GM19193 (cell line): ENCODE measurements around the gene NAB1.

Experiments
- POLR2A ChIP-seq: IDR thresholded peaks from 4 replicates; pipeline ENCODE4 v1.6.1; 2011; ENCODE audit not compliant: insufficient read depth, insufficient read length; ENCODE audit errors: extremely low read depth

The NAB1 gene, protein sequence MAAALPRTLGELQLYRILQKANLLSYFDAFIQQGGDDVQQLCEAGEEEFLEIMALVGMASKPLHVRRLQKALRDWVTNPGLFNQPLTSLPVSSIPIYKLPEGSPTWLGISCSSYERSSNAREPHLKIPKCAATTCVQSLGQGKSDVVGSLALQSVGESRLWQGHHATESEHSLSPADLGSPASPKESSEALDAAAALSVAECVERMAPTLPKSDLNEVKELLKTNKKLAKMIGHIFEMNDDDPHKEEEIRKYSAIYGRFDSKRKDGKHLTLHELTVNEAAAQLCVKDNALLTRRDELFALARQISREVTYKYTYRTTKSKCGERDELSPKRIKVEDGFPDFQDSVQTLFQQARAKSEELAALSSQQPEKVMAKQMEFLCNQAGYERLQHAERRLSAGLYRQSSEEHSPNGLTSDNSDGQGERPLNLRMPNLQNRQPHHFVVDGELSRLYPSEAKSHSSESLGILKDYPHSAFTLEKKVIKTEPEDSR

DNA sequence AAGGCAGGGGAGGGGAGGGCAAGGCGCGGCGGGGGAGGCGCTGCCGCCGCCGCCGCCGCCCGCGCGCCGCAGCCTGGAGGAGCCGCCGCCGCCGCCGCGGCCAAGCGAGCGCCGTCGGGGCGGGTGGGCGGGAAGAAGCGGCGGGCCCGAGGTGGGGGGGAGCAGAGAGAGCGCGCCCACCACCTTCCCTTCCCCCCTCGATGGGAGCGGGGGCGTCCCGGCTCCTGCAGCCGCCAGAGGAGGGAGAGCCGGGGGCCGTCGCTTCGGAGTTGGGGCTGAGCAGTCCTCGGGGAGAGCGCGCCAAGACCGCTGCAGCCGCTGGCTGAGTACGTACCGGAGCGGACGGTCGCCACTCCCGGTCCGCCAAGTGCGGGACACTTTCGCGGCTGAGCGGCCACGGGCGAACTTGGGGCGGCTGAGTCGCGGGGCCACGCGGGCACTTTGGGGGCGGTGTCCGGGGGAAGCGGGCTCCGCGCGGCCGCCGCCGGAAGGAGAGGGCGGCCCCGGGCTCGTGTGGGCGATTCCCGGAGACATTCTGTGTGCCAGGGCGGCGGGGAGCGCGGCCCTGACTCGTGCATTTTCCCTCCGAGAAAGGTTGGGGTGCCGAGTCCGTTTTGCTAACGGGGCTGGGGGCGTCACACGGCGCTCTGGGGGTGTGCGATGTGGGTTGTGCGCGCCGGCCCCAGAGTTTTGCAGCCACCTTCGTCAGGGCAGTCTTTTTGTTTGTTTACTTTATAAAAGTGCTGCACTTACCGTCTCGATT, at the start of gene NAB1:
NAB1 (plus strand) TSS at position 49 of the 763 bp plus-strand sequence. CDS start 10,094 bp downstream, outside the sequence.
- peak; percentile 50 for TF ChIP-seq POLR2A

DNA sequence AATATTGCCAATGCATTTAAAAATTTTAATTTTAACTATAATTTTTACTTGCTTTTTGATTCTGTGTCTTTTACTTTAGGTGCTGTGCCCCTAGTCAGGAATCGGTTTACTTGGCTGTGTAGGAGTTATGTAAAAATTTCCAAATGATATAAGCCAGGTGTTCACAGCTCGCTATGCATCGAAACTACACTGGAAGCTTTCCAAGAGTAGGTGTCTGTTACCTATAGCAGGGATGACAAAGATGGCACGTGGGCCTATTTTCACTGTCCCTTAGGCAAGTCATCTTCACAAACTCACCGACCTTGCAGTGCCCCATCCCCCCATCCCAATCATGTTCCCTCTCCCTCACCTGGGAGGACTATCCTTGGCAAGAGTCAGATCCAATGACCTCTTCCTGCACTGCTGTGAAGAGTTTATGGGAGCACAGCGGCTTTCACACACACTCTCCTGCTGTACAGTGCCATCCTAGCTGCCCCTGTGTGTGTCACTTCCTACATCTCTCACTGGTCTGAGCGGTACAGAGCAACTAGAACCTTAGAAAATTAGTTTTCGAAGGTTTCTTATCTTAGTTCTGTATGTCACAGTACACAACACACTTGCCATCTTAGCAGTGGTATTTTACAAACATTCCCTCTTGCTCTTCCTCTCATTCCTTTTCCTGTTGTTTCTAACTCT, 49.2 kb upstream of the NAB1 start:
- TF ChIP-seq POLR2A: no peak

DNA sequence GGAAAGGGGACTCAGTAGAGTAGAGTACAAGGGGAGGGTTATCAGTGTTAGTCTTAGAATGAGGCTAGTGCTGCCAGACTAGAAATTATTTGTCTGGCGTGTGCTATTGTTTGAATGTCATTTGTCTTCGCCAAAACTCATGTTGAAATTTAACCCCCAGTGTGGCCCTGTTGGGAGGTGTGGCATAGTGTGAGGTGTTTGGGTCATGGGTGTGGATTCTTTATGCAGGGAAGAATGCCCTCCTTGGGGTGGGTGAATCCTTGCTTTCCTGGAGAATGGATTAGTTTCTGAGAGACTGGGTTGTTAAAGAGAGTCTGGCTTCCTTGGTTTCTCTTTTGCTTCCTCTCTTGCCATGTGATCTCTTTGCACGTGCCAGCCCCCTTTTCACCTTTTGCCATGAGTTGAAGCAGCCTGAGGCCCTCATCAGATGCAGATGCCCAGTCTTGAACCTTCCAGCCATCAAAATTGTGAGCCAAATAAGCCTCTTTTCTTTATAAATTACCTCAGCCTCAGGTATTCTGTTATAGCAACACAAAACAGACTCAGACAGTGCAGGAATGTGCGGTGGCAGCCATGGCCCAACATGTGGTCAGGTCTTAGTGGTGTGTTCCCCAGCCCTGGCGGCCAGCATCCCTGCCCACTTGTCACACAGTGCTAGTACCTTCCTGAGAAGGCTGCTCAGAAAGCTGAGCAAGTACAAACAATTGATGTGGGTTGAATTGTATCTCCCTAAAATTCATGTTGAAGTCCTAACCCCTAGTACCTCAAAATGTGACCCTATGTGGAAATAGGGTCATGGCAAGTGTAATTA, 48.4 kb upstream of the NAB1 start:
- TF ChIP-seq POLR2A: no peak

DNA sequence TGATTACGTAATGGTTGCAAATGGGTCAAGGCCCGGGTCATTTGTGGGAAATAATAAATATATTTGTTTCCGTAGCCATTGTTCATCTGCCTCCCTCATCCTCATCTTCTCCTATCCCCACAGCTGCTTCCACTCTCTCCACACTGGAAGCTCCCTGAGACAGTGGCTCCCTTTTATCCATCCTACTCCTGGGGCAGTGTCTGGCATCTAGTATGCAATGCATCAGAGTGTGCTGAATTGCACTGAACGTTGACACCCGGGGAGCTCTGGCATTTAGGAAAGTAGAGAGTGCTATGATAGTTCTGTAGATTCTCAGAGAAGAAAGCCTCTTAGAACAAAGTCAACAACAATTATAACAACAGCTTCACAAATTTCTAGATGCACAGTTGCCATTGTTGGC, 45.5 kb upstream of the NAB1 start:
- TF ChIP-seq POLR2A: no peak

DNA sequence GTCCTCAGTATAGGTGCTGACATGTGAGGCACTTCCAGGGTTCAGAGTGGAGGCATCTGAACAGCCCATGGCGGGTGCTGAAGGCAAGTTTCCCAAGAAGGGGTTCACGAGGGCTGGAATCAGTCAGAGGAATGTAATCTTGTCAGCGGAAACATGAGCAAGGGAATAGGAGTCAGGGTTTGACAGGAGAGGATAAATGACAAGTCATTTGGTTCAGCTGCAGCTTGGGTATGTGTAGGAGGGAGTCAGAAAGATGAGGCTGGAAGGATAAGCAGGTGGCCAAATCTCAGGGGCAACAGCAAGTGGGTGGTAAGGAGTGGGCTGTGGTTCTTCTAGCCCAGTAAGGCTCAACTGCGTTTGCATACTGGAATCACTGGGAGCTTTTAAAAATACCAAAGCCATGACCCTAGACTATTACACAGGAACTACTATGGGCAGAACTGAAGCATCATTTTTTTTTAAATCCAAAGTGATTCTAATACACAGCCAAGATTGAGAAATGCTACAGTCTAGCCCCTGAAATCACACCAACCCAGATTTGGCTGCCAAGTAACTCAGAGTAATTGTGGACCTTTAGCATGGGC, 41.8 kb upstream of the NAB1 start:
- no peak for TF ChIP-seq POLR2A

DNA sequence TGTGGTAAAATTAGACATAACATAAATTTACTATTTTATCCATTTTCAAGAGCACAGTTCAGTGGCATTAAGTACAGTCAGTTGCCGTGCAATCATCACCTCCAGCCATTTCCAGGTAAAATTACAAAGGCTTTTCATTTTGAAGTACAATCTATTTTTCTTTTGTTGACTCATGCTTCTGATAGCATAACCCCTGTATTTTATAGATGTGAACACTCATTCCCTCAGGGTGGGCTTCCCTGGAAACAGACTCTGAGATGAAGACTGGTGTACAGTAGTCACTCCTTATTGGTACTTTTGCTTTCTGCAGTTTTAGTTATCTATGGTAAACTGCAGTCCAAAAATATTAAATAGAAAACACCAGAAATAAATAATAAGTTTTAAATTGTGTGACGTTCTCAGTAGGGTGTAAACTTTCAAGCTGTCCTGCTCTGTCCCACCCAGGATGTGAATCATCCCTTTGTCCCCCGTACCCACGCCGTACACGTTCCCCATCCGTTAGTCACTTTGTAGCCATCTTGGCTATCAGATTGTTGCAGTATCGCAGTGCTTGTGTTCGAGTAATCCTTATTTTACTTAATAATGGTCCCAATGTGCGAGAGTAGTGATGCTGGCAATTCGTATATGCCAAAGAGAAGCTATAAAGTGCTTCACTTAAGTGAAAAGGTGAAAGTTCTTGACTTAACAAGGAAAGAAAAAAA, 41.1 kb upstream of the NAB1 start:
- no peak for TF ChIP-seq POLR2A

DNA sequence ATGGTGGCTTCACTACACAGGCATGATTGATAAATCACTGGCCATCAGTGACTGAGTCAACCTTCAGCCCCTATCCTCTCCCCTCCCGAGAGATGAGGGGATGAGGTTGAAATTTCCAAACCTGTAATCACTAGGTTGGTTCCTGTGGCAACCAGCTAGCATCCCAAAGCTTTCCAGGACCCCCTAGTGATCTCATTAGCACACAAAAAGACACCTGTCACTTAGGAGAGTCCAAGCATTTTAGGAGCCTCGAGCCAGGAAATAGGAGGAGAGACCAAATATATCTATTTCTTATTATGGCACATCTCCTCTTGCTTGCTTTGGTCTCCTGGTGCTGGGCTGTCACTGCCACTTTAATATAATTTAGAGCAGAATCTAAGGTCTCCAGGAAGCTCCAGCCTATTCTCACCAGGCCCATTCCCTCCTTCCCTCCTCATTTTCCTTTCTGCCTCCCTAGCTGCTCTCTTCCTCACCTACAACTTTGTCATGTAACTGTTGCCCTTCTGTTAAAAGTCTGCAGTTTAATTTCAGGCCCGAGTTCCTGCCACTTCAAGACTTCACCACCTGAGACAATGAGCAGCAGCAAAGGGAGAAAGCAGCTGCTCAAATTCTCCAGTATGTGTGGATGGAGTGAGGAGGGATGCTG, 33.2 kb upstream of the NAB1 start:
- TF ChIP-seq POLR2A: no peak

DNA sequence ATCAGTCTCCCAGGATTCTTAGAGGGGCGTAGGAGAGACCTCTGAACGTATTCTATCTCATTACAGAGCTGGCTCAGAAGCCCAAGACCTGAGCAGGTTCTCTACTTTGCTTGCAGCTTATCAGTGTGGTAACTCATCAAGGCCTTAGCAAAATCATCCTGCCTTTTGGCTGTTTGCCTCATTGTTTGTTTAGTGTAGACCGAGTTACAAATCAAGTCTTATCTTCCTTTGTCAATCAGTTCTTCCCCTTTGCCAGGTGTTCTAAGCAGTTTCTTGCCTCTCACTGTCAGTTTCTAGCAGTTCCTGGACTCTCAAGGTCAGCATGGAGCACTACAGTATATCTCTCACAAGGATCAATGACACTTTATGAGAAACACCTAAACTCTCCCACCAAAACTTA, 30.9 kb upstream of the NAB1 start:
- no peak for TF ChIP-seq POLR2A

DNA sequence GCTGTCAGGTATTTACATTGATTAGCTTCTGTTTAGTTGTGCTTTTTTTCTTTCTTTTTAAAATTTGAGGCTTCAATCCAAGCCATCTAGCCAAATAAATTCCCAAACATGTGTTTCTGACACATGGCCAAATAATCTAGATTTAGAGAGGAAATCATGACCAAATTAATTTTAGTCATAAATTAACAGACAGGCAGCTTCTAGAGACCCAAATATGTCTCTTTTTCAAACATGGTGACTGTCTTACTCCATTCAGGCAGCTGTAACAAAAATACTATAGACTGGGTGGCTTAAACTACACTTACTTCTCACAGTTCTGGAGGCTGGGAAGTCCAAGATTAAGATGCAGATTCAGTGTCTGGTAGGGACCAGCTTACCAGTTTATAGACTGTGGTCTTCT, 23.2 kb upstream of the NAB1 start:
- no peak for TF ChIP-seq POLR2A

DNA sequence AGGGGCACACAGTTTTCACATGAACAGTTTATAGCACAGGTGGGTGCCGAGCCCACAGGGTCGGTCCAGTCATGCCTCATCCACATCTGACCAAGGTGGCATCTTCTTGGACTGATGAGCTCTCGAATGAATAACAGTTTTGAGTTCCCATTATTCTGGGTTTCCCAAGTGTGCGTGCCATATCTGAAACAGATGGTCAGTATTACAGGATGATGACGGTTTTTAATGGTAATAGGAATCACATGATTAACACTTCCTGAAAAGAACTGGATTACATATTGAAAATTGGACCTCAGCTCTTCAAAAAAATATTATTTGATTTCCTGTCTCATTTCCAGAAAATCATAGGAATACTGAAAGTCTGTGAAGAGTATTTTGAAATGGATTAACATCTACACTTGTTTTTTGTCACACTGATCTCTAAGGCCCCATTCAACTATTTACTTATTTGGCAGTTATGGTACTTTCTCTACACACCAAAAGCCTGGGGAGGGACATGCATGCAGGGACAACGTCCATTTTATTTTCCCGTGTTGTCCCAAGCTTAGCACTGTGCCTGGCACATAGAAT, 22.2 kb upstream of the NAB1 start:
- TF ChIP-seq POLR2A: no peak

DNA sequence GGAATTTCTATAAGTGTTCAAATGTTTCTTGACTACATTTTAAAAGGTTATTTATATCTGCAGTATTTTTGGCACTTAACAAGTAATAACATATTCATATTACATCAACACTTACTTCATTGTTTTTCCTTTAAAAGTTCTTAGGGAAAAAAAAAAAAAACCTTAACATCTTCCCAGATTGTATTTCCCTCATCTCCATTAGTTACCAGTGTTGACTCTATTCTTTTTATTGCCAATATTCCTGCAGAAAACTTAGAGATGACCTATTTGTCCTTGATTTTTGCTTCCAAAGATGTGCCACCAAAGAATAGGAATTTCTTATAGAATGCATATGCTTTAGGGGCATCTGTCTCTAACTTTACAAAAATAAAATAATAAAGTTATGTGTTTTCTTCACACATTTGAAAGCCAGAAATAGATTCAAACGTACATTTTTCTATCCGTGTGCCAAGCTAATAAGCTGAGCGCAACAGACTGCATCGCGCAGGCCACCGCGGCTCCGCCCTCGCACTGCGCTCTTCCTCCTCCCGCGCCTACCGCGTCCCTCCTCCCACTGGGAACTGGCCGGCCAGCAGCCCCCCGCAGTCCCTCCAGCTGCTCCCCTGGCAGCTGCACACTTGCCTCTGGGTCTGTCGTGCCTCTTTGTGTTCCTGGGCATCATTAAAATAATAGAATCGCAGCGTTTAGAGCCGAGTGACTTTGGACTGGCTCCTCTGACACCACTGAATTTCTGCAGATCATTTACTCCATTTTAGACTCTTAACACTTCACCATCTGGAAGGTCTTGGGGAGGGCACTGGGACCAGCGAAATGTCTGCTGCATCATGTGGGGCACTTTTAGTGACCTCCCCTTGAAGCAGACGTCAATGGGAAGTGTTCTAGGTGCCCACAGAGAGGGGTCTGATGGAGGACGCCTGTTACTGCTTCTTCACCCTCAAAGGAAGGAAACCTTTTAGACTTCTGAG, 21.2 kb upstream of the NAB1 start:
- TF ChIP-seq POLR2A: no peak
